GM12878 (cell line): ENCODE results near the gene EIF3A. TPM values are rescaled to one million over a fixed set of nuclear protein-coding genes. Genes with fewer than 3 reads are reported as not detected.
A peak's percentile ranks its signal among the peaks of the same experiment; 100 is the strongest.

Experiments
- ATAC-seq: fragments of 200-7000 bp; cut with Tn5 transposase; 3 replicates; pipeline ENCODE4 v1.9.1; 2020; ENCODE audit warnings: mild to moderate bottlenecking, moderate library complexity
- BruUV-seq: library from RNA; stranded (reverse); fragments of 400-500 nt; replicated peaks from 2 replicates; lab custom pipeline; 2021; lab: Mats Ljungman, UMichigan
- CTCF ChIA-PET: fragments of 300-600 bp; sonication (Branson Sonifier 250); formaldehyde crosslinking; extraction: SDS; loops from one replicate; lab custom pipeline; 2021; ENCODE audit warnings: inconsistent platforms; lab: Yijun Ruan, JAX
- POLR2A ChIA-PET: fragments of 350-600 bp; formaldehyde crosslinking; extraction: SDS; loops from one replicate; lab custom pipeline; 2021; ENCODE audit warnings: inconsistent platforms; lab: Charles Lee
- RAD21 ChIA-PET: fragments of 300-600 bp; sonication (Branson Sonifier 250); formaldehyde crosslinking; loops from one replicate; lab custom pipeline; 2023; ENCODE audit warnings: antibody characterized with exemption; ENCODE audit not compliant: unreplicated experiment; lab: Charles Lee
- SMC1A ChIA-PET: fragments of 300-600 bp; sonication (Branson Sonifier 250); formaldehyde crosslinking; loops from one replicate; lab custom pipeline; 2023; ENCODE audit not compliant: unreplicated experiment, uncharacterized antibody; lab: Charles Lee
- DNase-seq: peaks from one replicate; pipeline ENCODE4 v3.0.0-alpha.2; 2011; ENCODE audit warnings: low read depth, low spot score
- FAIRE-seq: peaks from 3 replicates; lab custom pipeline; 2011; peaks lifted over from hg19 to GRCh38; lab: Jason Lieb, UNC
- H2AFZ ChIP-seq: 2 replicates; pipeline ENCODE4 v1.6.0; 2011; ENCODE audit warnings: low read depth, low read length, control low read depth; ENCODE audit not compliant: control insufficient read depth
- H3K27ac ChIP-seq: 2 replicates; pipeline ENCODE4 v1.5.1; 2011; ENCODE audit warnings: control low read depth; ENCODE audit not compliant: control insufficient read depth, insufficient read depth
- H3K27me3 ChIP-seq, 2 experiments: replicated peaks in 1 of 2; 2 replicates each; pipeline versions ENCODE4 v1.6.0 to v1.6.1; 2011; ENCODE audit warnings: low read length in 1 of 2; ENCODE audit not compliant: control insufficient read depth in 2 of 2, insufficient read depth in 2 of 2
- H3K36me3 ChIP-seq, 2 experiments: 2 replicates each; pipeline ENCODE4 v1.5.1; 2011; ENCODE audit warnings: low read length in 1 of 2; ENCODE audit not compliant: control insufficient read depth in 2 of 2, insufficient read depth in 2 of 2
- H3K4me1 ChIP-seq: 2 replicates; pipeline ENCODE4 v1.6.1; 2011; ENCODE audit warnings: mild to moderate bottlenecking, low read length, moderate library complexity, mixed read lengths; ENCODE audit not compliant: control insufficient read depth, insufficient read depth
- H3K4me2 ChIP-seq: 2 replicates; pipeline ENCODE4 v1.6.0; 2011; ENCODE audit warnings: control low read depth; ENCODE audit not compliant: control insufficient read depth, insufficient read depth
- H3K4me3 ChIP-seq: fragments of 200-600 bp; sonication (generic); 2 replicates; pipeline ENCODE4 v1.5.1; 2016
- H3K79me2 ChIP-seq: 2 replicates; pipeline ENCODE4 v1.6.0; 2011; ENCODE audit warnings: low read length; ENCODE audit not compliant: control insufficient read depth, insufficient read depth
- H3K9ac ChIP-seq: 2 replicates; pipeline ENCODE4 v1.8.0; 2011; ENCODE audit warnings: low read length, control low read depth, mixed read lengths; ENCODE audit not compliant: control insufficient read depth, insufficient read depth
- H3K9me3 ChIP-seq: replicated peaks from 3 replicates; pipeline ENCODE4 v1.5.1; 2011; ENCODE audit warnings: mild to moderate bottlenecking, low read length; ENCODE audit not compliant: control insufficient read depth, insufficient read depth
- H4K20me1 ChIP-seq: 2 replicates; pipeline ENCODE4 v1.6.0; 2011; ENCODE audit not compliant: control insufficient read depth, insufficient read depth
- CBX5 ChIP-seq: sonication (generic); IDR thresholded peaks from 2 replicates; pipeline ENCODE4 v1.6.1; 2016; ENCODE audit warnings: low read depth, moderate library complexity, mild to moderate bottlenecking, inconsistent platforms
- CUX1 ChIP-seq: IDR thresholded peaks from 2 replicates; pipeline ENCODE4 v1.6.1; 2012; ENCODE audit warnings: improper control_type of control experiment, low read depth, low read length; ENCODE audit not compliant: insufficient replicate concordance
- ZNF592 ChIP-seq: fragments of 450-650 bp; IDR thresholded peaks from 2 replicates; pipeline ENCODE4 v1.6.1; 2017; ENCODE audit warnings: mild to moderate bottlenecking, moderate library complexity
- ZNF622 ChIP-seq: fragments of 450-650 bp; IDR thresholded peaks from 2 replicates; pipeline ENCODE4 v1.6.1; 2017; ENCODE audit warnings: mild to moderate bottlenecking, inconsistent platforms
- WGBS: methylation state at CpG from one replicate; pipeline ENCODE4 v1.1.6; 2016; ENCODE audit warnings: low lambda C conversion rate; ENCODE audit not compliant: insufficient replicate concordance, insufficient coverage; ENCODE audit errors: missing lambda C conversion rate; 5-methylcytosine and 5-hydroxymethylcytosine counted together
- in situ Hi-C: fragments of 300-500 bp; cut with MboI; formaldehyde crosslinking; loops from 9 replicates; pipeline ENCODE4 v1.14.3; 2018; ENCODE audit warnings: mixed read lengths
- intact Hi-C: fragments of 100-400 bp; cut with micrococcal nuclease; formaldehyde crosslinking; loops from one replicate; pipeline ENCODE4 v1.14.2; 2022; ENCODE audit not compliant: unreplicated experiment
- polyA plus RNA-seq, 11 experiments: library from polyadenylated mRNA; depleted of rRNA in 4 of 11; unstranded in 6 of 11; stranded (reverse) in 5 of 11; fragments of >200 nt; fragmentation: Nextera tagmentation in 4 of 11; fragmentation: Illumina TruSeq in 1 of 11; extraction: Ambion mirVana in 4 of 11; extraction: Trizol in 1 of 11; gene quantifications; 1 replicate in 1 of 11; 2 replicates in 10 of 11; pipeline versions ENCODE4 v1.2.1 to v1.2.3, GENCODE V29; 2011 to 2016; ENCODE audit warnings: inconsistent platforms in 2 of 11, missing spikeins in 2 of 11, low read depth in 1 of 11
- small RNA-seq: library from RNA; depleted of rRNA; stranded (forward); fragments of <200 nt; gene quantifications from one replicate; pipeline ENCODE3, GENCODE V24; 2014
- total RNA-seq, 4 experiments: library from RNA; depleted of rRNA in 3 of 4; stranded (reverse); fragments of >200 nt in 3 of 4; fragmentation: Illumina TruSeq in 1 of 4; extraction: Trizol in 1 of 4; gene quantifications; 2 replicates each; pipeline versions ENCODE4 v1.2.1 to v1.2.3, GENCODE V29; 2013 to 2021

The EIF3A gene
- total and polyA plus RNA-seq, 10 of the 15 experiments (the other 5 are each of a cell fraction or from before 2014, with no cell fraction given), result 42.3 to 195 (median 96.3) TPM

- ChIA-PET CTCF (no interaction called here), POLR2A (no interaction called here), SMC1A (no interaction called here), RAD21 (no interaction called here)
- intact Hi-C loops (loop anchor here (5.0 kb wide), 1 partner anchor 42 kb away; the partner anchor contains the start of gene NANOS1), in situ Hi-C loops (no loop called here)
- Histone ChIP-seq H3K4me1 (peaks cover 18% of the 10 kb centered on the region), H3K79me2 (no peaks in the 10 kb centered on the region), H3K4me2 (no peak overlapping the region), H3K9ac (no peak overlapping the region), H3K4me3 (no peak overlapping the region), H3K27ac (no peak overlapping the region), H2AFZ (no peak overlapping the region), H3K36me3 (no peaks in the 10 kb centered on the region), H3K27me3 (no peaks in the 10 kb centered on the region; a peak in 1 of 4 replicates), H3K9me3 (peaks cover 6% of the 10 kb centered on the region; the same call in 2 of the 3 replicates), H4K20me1 (no peaks in the 10 kb centered on the region)
- no peak for DNase-seq
- no peak for TF ChIP-seq CUX1
- TF ChIP-seq CBX5, result 0 out of 2 replicates have a peak, but pooled peaks have one; percentile 48
- TF ChIP-seq ZNF622, result no peak
- TF ChIP-seq ZNF592, result no peak
- no peak for ATAC-seq
- no peak for FAIRE-seq
- 100% methylated on average over 1 of the region's 2 CpGs for WGBS
- BruUV-seq, result no TSS peak
These were observed 95.0 kb downstream of the EIF3A start for GRCh38 chr10:118985576-118985975.

Small RNA genes within 50 kb of the gene (small RNA-seq; reads per million reads assigned to genes)
- gene AL355598.1, result not detected
- not detected for gene RF00413
- 0.31 reads per million for gene SNORA19

Other genes starting within 250 kb of the EIF3A start
- gene NANOS1, start 51.1 kb downstream of the EIF3A start, total RNA-seq (2014; rRNA removed), result 0.23 and 0.65 TPM in 2 replicates
- gene NANOS1, start 51.1 kb downstream of the EIF3A start, total RNA-seq (2014; rRNA removed; fragmentation: Illumina TruSeq; extraction: Trizol), result 0.27 and 0.37 TPM in 2 replicates
- 0.36 and 0.61 TPM in 2 replicates for gene NANOS1, start 51.1 kb downstream of the EIF3A start, total RNA-seq (2021)
- 0.30 and 0.37 TPM in 2 replicates for gene NANOS1, start 51.1 kb downstream of the EIF3A start, polyA plus RNA-seq (2011; rRNA removed)
- 0.22 TPM in 1 of 2 replicates, not detected in the other for gene NANOS1, start 51.1 kb downstream of the EIF3A start, polyA plus RNA-seq (2014; fragmentation: Illumina TruSeq; extraction: Trizol)
- under 1 TPM; 0.03 to 0.29 TPM for gene NANOS1, start 51.1 kb downstream of the EIF3A start, polyA plus RNA-seq (2014; fragmentation: Nextera tagmentation; extraction: Ambion mirVana)
- 0.48 and 0.55 TPM in 2 replicates for gene NANOS1, start 51.1 kb downstream of the EIF3A start, polyA plus RNA-seq (2014; rRNA removed)
- not detected for gene NANOS1, start 51.1 kb downstream of the EIF3A start, polyA plus RNA-seq (2016; fragmentation: Nextera tagmentation; extraction: Ambion mirVana)
- 30.0 and 35.7 TPM in 2 replicates for gene DENND10, start 23.3 kb upstream of the EIF3A start, total RNA-seq (2014; rRNA removed)
- gene DENND10, start 23.3 kb upstream of the EIF3A start, total RNA-seq (2014; rRNA removed; fragmentation: Illumina TruSeq; extraction: Trizol), result 23.8 and 30.8 TPM in 2 replicates
- 21.5 and 26.6 TPM in 2 replicates for gene DENND10, start 23.3 kb upstream of the EIF3A start, total RNA-seq (2021)
- 25.8 and 32.9 TPM in 2 replicates for gene DENND10, start 23.3 kb upstream of the EIF3A start, polyA plus RNA-seq (2011; rRNA removed)
- gene DENND10, start 23.3 kb upstream of the EIF3A start, polyA plus RNA-seq (2014; fragmentation: Illumina TruSeq; extraction: Trizol), result 29.7 and 31.9 TPM in 2 replicates
- 10 to 100 TPM; 23.7 to 39.8 TPM for gene DENND10, start 23.3 kb upstream of the EIF3A start, polyA plus RNA-seq (2014; fragmentation: Nextera tagmentation; extraction: Ambion mirVana)
- gene DENND10, start 23.3 kb upstream of the EIF3A start, polyA plus RNA-seq (2014; rRNA removed), result 20.9 and 26.6 TPM in 2 replicates
- 10 to 100 TPM; 25.7 to 28.1 TPM for gene DENND10, start 23.3 kb upstream of the EIF3A start, polyA plus RNA-seq (2016; fragmentation: Nextera tagmentation; extraction: Ambion mirVana)
- gene SFXN4, start 84.9 kb upstream of the EIF3A start, total RNA-seq (2014; rRNA removed), result 41.7 and 44.9 TPM in 2 replicates
- gene SFXN4, start 84.9 kb upstream of the EIF3A start, total RNA-seq (2014; rRNA removed; fragmentation: Illumina TruSeq; extraction: Trizol), result 37.8 and 40.7 TPM in 2 replicates
- 39.7 and 45.3 TPM in 2 replicates for gene SFXN4, start 84.9 kb upstream of the EIF3A start, total RNA-seq (2021)
- gene SFXN4, start 84.9 kb upstream of the EIF3A start, polyA plus RNA-seq (2011; rRNA removed), result 40.7 and 48.5 TPM in 2 replicates
- gene SFXN4, start 84.9 kb upstream of the EIF3A start, polyA plus RNA-seq (2014; fragmentation: Illumina TruSeq; extraction: Trizol), result 45.9 and 81.1 TPM in 2 replicates
- gene SFXN4, start 84.9 kb upstream of the EIF3A start, polyA plus RNA-seq (2014; fragmentation: Nextera tagmentation; extraction: Ambion mirVana), result 100 to 1,000 TPM in 1 of 2 experiments, 10 to 100 TPM in 1; 71.9 to 111 TPM
- gene SFXN4, start 84.9 kb upstream of the EIF3A start, polyA plus RNA-seq (2014; rRNA removed), result 51.8 and 54.4 TPM in 2 replicates
- gene SFXN4, start 84.9 kb upstream of the EIF3A start, polyA plus RNA-seq (2016; fragmentation: Nextera tagmentation; extraction: Ambion mirVana), result 10 to 100 TPM; 58.1 to 61.2 TPM
- 334 and 363 TPM in 2 replicates for gene PRDX3, start 98.0 kb upstream of the EIF3A start, total RNA-seq (2014; rRNA removed)
- 240 and 248 TPM in 2 replicates for gene PRDX3, start 98.0 kb upstream of the EIF3A start, total RNA-seq (2014; rRNA removed; fragmentation: Illumina TruSeq; extraction: Trizol)
- 195 TPM in 2 replicates for gene PRDX3, start 98.0 kb upstream of the EIF3A start, total RNA-seq (2021)
- 463 and 554 TPM in 2 replicates for gene PRDX3, start 98.0 kb upstream of the EIF3A start, polyA plus RNA-seq (2011; rRNA removed)
- 262 and 272 TPM in 2 replicates for gene PRDX3, start 98.0 kb upstream of the EIF3A start, polyA plus RNA-seq (2014; fragmentation: Illumina TruSeq; extraction: Trizol)
- 1,000 to 10,000 TPM in 1 of 2 experiments, 100 to 1,000 TPM in 1; 827 to 1,431 TPM for gene PRDX3, start 98.0 kb upstream of the EIF3A start, polyA plus RNA-seq (2014; fragmentation: Nextera tagmentation; extraction: Ambion mirVana)
- gene PRDX3, start 98.0 kb upstream of the EIF3A start, polyA plus RNA-seq (2014; rRNA removed), result 254 and 258 TPM in 2 replicates
- 100 to 1,000 TPM; 631 to 689 TPM for gene PRDX3, start 98.0 kb upstream of the EIF3A start, polyA plus RNA-seq (2016; fragmentation: Nextera tagmentation; extraction: Ambion mirVana)
- gene GRK5, start 126.8 kb upstream of the EIF3A start, total RNA-seq (2014; rRNA removed), result 15.3 and 15.6 TPM in 2 replicates
- 13.4 and 14.1 TPM in 2 replicates for gene GRK5, start 126.8 kb upstream of the EIF3A start, total RNA-seq (2014; rRNA removed; fragmentation: Illumina TruSeq; extraction: Trizol)
- 20.7 and 21.4 TPM in 2 replicates for gene GRK5, start 126.8 kb upstream of the EIF3A start, total RNA-seq (2021)
- gene GRK5, start 126.8 kb upstream of the EIF3A start, polyA plus RNA-seq (2011; rRNA removed), result 2.8 and 4.0 TPM in 2 replicates
- 21.3 and 22.1 TPM in 2 replicates for gene GRK5, start 126.8 kb upstream of the EIF3A start, polyA plus RNA-seq (2014; fragmentation: Illumina TruSeq; extraction: Trizol)
- under 1 TPM; 0.11 to 0.86 TPM for gene GRK5, start 126.8 kb upstream of the EIF3A start, polyA plus RNA-seq (2014; fragmentation: Nextera tagmentation; extraction: Ambion mirVana)
- 13.4 and 13.9 TPM in 2 replicates for gene GRK5, start 126.8 kb upstream of the EIF3A start, polyA plus RNA-seq (2014; rRNA removed)
- gene GRK5, start 126.8 kb upstream of the EIF3A start, polyA plus RNA-seq (2016; fragmentation: Nextera tagmentation; extraction: Ambion mirVana), result 1 to 10 TPM; 5.7 to 6.7 TPM